HG03103 (cell line): Measurements from ENCODE around the gene SCNN1B.
"Not testable (repeated sequence)": the region's sequence is repeated elsewhere in the genome, so short reads cannot be mapped to it uniquely, and the experiment has no call there.

Experiments
- ATAC-seq: cut with Tn5 transposase; IDR thresholded peaks from one replicate; pipeline ENCODE4 v1.9.1; 2021; ENCODE audit warnings: low read depth; ENCODE audit not compliant: unreplicated experiment

The SCNN1B gene

GRCh38 chr16:23288209-23288608, 13.9 kb upstream of the SCNN1B start:
- no peak for ATAC-seq

GRCh38 chr16:23288726-23289512, 13.2 kb upstream of the SCNN1B start:
- ATAC-seq, result no peak

- ATAC-seq, result no peak
These were observed 11.7 kb upstream of the SCNN1B start for GRCh38 chr16:23290189-23291062.

GRCh38 chr16:23293016-23293415, 9.1 kb upstream of the SCNN1B start:
- ATAC-seq, result no peak

- ATAC-seq, result no peak
These were observed 7.8 kb upstream of the SCNN1B start for GRCh38 chr16:23294260-23294659.

- ATAC-seq, result no peak
These were observed 5.1 kb upstream of the SCNN1B start for GRCh38 chr16:23296994-23297393.

- no peak for ATAC-seq
These were observed 3.7 kb upstream of the SCNN1B start for GRCh38 chr16:23298290-23298915.

- not testable (repeated sequence) for ATAC-seq
These were observed 2.3 kb upstream of the SCNN1B start for GRCh38 chr16:23299815-23300214.

GRCh38 chr16:23301251-23302044, 654 bp upstream of the SCNN1B start:
- no peak for ATAC-seq

- ATAC-seq, result no peak
These were observed 1.6 kb downstream of the SCNN1B start for GRCh38 chr16:23303685-23304084.

- no peak for ATAC-seq
These were observed 2.5 kb downstream of the SCNN1B start for GRCh38 chr16:23304620-23305019.

- ATAC-seq, result no peak
These were observed 4.3 kb downstream of the SCNN1B start for GRCh38 chr16:23306199-23307100.

GRCh38 chr16:23310217-23310616, 8.1 kb downstream of the SCNN1B start:
- no peak for ATAC-seq

GRCh38 chr16:23310744-23311143, 8.6 kb downstream of the SCNN1B start:
- ATAC-seq, result no peak

GRCh38 chr16:23316232-23316631, 14.1 kb downstream of the SCNN1B start:
- ATAC-seq, result no peak

- ATAC-seq, result no peak
These were observed 14.6 kb downstream of the SCNN1B start for GRCh38 chr16:23316634-23317265.

- ATAC-seq, result no peak
These were observed 15.2 kb downstream of the SCNN1B start for GRCh38 chr16:23317266-23317661.

GRCh38 chr16:23317751-23318150, 15.6 kb downstream of the SCNN1B start:
- ATAC-seq, result no peak

GRCh38 chr16:23318639-23319038, 16.5 kb downstream of the SCNN1B start:
- no peak for ATAC-seq
